Parathyroid adenoma (tissue), 2 donors: ENCODE results near the gene SCN7A.

Experiments
- H2AFZ ChIP-seq: fragments of 300-600 bp; sonication (generic); one replicate; pipeline ENCODE4 v1.7.0; 2017; ENCODE audit warnings: antibody characterized with exemption, mild to moderate bottlenecking
- H3K27ac ChIP-seq: fragments of 300-600 bp; sonication (generic); one replicate; pipeline ENCODE4 v1.7.0; 2017
- H3K27me3 ChIP-seq: fragments of 300-600 bp; sonication (generic); one replicate; pipeline ENCODE4 v1.7.0; 2017; ENCODE audit warnings: low read length; ENCODE audit not compliant: control insufficient read depth, insufficient read depth
- H3K36me3 ChIP-seq: fragments of 300-600 bp; sonication (generic); one replicate; pipeline ENCODE4 v1.7.0; 2017; ENCODE audit warnings: low read length; ENCODE audit not compliant: control insufficient read depth, insufficient read depth
- H3K4me1 ChIP-seq: fragments of 300-600 bp; sonication (generic); one replicate; pipeline ENCODE4 v1.7.0; 2017; ENCODE audit warnings: control low read depth
- H3K4me2 ChIP-seq: fragments of 300-600 bp; sonication (generic); one replicate; pipeline ENCODE4 v1.7.0; 2017; ENCODE audit warnings: low read length
- H3K4me3 ChIP-seq: fragments of 300-600 bp; sonication (generic); one replicate; pipeline ENCODE4 v1.7.0; 2017; ENCODE audit warnings: low read depth, low read length
- H3K79me2 ChIP-seq: fragments of 300-600 bp; sonication (generic); one replicate; pipeline ENCODE4 v1.7.0; 2017; ENCODE audit warnings: control low read depth
- H3K9ac ChIP-seq: fragments of 300-600 bp; sonication (generic); one replicate; pipeline ENCODE4 v1.7.0; 2017; ENCODE audit warnings: mild to moderate bottlenecking
- H3K9me3 ChIP-seq: fragments of 300-600 bp; sonication (generic); one replicate; pipeline ENCODE4 v1.7.0; 2017; ENCODE audit warnings: low read length; ENCODE audit not compliant: control insufficient read depth
- TF ChIP-seq, protein P1 (sequence below): fragments of 300-600 bp; sonication (generic); IDR thresholded peaks from one replicate; pipeline ENCODE4 v1.7.0; 2017; ENCODE audit warnings: antibody characterized with exemption, mild to moderate bottlenecking
- donor health status: primary hyperparathyroidism.

Gene SCN7A

DNA sequence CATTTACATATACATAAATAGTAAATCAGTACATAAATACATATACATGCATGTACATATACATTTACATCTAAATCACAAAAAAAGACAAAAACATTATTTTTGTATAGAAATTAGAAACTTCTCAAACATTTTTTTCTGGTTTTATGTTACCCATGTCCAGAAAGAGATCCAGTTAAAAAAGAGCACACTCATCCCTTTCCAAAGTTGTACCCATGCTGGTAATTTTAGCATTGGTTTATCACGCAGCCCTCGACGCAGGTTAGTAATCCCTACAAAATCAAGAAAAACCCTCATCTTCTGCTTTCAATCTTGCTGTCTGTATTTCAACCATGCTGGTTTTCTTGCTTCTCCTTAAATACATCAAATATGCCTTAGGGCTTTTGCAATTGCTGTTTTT lies 128.8 kb downstream of the SCN7A start:
- Histone ChIP-seq H3K4me3 (no peak overlapping the region), H3K27me3 (no peaks in the 10 kb centered on the region), H3K9me3 (no peaks in the 10 kb centered on the region), H2AFZ (no peak overlapping the region), H3K9ac (no peak overlapping the region), H3K27ac (no peak overlapping the region), H3K79me2 (no peaks in the 10 kb centered on the region), H3K4me1 (no peaks in the 10 kb centered on the region), H3K36me3 (no peaks in the 10 kb centered on the region), H3K4me2 (no peak overlapping the region)
- TF ChIP-seq, protein P1, sequence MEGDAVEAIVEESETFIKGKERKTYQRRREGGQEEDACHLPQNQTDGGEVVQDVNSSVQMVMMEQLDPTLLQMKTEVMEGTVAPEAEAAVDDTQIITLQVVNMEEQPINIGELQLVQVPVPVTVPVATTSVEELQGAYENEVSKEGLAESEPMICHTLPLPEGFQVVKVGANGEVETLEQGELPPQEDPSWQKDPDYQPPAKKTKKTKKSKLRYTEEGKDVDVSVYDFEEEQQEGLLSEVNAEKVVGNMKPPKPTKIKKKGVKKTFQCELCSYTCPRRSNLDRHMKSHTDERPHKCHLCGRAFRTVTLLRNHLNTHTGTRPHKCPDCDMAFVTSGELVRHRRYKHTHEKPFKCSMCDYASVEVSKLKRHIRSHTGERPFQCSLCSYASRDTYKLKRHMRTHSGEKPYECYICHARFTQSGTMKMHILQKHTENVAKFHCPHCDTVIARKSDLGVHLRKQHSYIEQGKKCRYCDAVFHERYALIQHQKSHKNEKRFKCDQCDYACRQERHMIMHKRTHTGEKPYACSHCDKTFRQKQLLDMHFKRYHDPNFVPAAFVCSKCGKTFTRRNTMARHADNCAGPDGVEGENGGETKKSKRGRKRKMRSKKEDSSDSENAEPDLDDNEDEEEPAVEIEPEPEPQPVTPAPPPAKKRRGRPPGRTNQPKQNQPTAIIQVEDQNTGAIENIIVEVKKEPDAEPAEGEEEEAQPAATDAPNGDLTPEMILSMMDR: no peak

- Histone ChIP-seq H3K36me3 (no peaks in the 10 kb centered on the region), H3K4me1 (no peaks in the 10 kb centered on the region), H3K27me3 (no peaks in the 10 kb centered on the region), H3K27ac (no peak overlapping the region), H3K9me3 (no peaks in the 10 kb centered on the region), H3K4me2 (no peak overlapping the region), H3K4me3 (no peak overlapping the region), H3K9ac (no peak overlapping the region), H3K79me2 (no peaks in the 10 kb centered on the region), H2AFZ (no peak overlapping the region)
- TF ChIP-seq, protein P1: no peak
Observed at GRCh38 chr2:166364476-166365161, 129.4 kb downstream of the SCN7A start.

- no peak overlapping the region for H3K27ac ChIP-seq
- no peak overlapping the region for H3K9ac ChIP-seq
- H2AFZ ChIP-seq: no peak overlapping the region
Observed at GRCh38 chr2:166361351-166362153, 132.5 kb downstream of the SCN7A start.

GRCh38 chr2:166360906-166361305 lies 133.1 kb downstream of the SCN7A start:
- Histone ChIP-seq H3K79me2 (no peaks in the 10 kb centered on the region), H3K36me3 (no peaks in the 10 kb centered on the region), H3K4me1 (no peaks in the 10 kb centered on the region), H3K9me3 (no peaks in the 10 kb centered on the region), H3K27ac (no peak overlapping the region), H3K4me3 (no peak overlapping the region), H3K9ac (no peak overlapping the region), H2AFZ (no peak overlapping the region), H3K27me3 (no peaks in the 10 kb centered on the region), H3K4me2 (no peak overlapping the region)
- TF ChIP-seq, protein P1: no peak

More at GRCh38 chr2:166361351-166362153, 132.5 kb downstream of the SCN7A start:
- TF ChIP-seq, protein P1: no peak
- Histone ChIP-seq H3K4me1 (no peaks in the 10 kb centered on the region), H3K9me3 (no peaks in the 10 kb centered on the region), H3K4me3 (no peak overlapping the region), H3K36me3 (no peaks in the 10 kb centered on the region), H3K4me2 (no peak overlapping the region), H3K79me2 (no peaks in the 10 kb centered on the region), H3K27me3 (no peaks in the 10 kb centered on the region)
